ENCODE data around the gene C9orf43.
"Not testable (repeated sequence)": the region's sequence is repeated elsewhere in the genome, so short reads cannot be mapped to it uniquely, and the experiment has no call there.

The C9orf43 gene, protein sequence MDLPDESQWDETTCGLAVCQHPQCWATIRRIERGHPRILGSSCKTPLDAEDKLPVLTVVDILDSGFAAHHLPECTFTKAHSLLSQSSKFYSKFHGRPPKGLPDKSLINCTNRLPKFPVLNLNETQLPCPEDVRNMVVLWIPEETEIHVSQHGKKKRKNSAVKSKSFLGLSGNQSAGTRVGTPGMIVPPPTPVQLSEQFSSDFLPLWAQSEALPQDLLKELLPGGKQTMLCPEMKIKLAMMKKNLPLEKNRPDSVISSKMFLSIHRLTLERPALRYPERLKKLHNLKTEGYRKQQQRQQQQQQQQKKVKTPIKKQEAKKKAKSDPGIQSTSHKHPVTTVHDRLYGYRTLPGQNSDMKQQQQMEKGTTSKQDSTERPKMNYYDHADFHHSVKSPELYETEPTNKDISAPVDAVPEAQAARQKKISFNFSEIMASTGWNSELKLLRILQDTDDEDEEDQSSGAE

GRCh38 chr9:113410207-113410864 is at the start of gene C9orf43, which contains the start of gene POLE3:
Gene C9orf43, plus strand, starts transcription at chr9:113410747. Its CDS starts 2,747 bp downstream, at chr9:113413494.
Gene POLE3, minus strand, starts transcription at chr9:113410675. Its CDS starts 382 bp downstream, at chr9:113410293.
- peak; percentile 88 for DNase-seq (ENCODE audit: low read depth in 2 of 2, low spot score in 1 of 2)

- DNase-seq (ENCODE audit: low read depth in 2 of 2, low spot score in 1 of 2), result no peak
These were observed 49.1 kb upstream of the C9orf43 start for GRCh38 chr9:113361304-113362018.

- no peak for DNase-seq (ENCODE audit: low read depth in 2 of 2, low spot score in 1 of 2)
These were observed 47.2 kb upstream of the C9orf43 start for GRCh38 chr9:113363336-113363735.

DNA sequence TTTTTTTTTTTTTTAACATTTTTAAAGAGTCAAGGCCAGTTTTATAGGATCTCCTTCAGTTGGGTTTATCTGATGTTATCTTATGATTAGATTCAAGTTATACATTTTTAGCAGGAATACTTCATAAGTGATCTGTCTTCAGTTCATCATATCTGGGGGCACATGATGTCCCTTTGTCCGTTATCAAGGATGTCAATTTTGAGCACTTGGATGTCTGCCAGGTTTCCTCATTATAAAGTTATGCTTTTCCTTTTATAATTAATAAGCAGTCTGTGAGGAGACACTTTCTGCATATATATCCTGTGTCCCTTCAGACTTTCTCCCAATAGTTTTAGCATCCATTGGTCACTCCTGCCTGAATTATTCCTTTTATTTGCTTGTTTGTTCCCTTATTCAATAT is 45.6 kb upstream of the C9orf43 start:
- DNase-seq (ENCODE audit: low read depth in 2 of 2, low spot score in 1 of 2), result no peak

DNA sequence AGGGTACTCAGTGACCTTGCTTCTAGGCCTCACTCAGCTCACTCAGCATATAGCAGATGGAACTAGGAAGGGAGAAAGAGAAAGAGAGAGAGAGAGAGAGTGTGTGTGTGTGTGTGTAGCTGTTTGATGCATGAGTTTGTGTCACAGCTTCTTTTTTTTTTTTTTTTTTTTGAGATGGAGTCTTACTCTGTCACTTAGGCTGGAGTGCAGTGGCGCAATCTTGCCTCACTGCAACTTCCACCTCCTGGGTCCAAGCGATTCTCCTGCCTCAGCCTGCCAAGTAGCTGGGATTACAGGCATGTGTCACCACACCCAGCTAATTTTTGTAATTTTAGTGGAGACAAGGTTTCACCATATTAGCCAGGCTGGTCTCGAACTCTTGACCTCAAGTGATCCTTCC is 44.9 kb upstream of the C9orf43 start:
- DNase-seq (ENCODE audit: low read depth in 2 of 2, low spot score in 1 of 2), result not testable (repeated sequence)

DNA sequence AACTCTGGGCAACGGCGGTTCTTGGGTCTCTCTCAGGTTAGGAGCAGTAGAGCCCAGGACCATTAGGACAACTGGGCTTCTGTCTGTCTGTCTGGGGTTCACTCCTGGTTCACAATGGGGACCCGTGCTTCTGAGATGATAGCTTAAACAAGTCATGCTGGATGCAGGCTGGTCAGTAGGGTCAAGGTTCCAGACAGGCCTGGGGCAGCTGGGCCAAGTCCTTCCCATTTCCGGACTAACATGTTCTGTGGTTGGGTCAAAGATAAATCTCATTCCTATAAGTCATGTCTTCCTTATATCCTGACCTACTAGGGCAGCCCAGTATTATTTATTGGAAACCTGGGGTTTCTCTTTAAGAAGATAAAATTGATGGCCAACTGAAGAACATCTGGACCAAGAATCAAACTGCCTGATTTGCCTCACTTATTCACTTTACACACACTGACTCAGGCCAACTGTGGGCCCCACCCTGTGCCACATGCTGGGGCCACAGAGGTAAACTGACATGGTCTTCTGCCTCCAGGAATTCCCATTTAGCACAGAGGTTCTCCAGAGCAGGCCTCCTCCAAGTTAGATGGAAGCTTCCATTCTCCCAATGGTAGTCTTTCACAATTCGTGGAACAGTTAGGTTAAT is 42.1 kb upstream of the C9orf43 start:
- no peak for DNase-seq (ENCODE audit: low read depth in 2 of 2, low spot score in 1 of 2)

DNA sequence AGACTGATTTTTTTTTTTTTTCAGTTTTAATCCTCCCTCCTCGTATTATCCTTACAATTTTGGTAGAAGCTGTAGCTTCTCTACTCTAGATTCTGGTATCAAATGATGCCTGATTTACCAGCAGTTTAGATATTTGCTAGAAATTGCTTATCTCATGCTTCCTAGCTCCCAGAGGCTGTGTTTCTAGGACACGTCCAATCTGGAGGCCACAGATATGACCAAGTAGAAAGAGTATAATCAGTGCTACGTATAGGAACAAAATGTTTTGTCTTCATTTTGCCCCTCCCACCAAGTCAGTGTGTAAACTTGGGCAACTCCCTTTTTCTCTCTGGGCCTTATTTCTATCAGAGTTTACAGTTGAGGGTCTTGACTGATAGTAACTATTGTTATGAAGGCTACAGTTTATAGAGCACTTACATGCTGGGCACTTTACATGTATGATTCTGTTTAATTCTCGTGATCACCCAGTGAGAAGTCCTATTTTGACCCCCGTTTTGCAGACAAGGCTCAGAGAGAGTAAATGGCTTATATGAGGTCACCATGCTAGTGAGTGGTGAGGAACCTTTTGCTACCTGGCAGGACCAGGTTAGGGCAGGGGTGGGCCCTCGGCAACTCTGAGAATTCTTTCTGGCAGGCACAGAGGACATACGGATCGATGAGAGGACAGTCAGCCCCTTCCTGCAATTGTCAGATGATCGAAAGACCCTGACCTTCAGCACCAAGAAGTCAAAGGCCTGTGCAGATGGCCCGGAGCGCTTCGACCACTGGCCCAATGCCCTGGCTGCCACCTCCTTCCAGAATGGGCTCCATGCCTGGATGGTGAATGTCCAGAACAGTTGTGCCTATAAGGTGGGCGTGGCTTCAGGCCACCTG is 41.3 kb upstream of the C9orf43 start:
- DNase-seq (ENCODE audit: low read depth in 2 of 2, low spot score in 1 of 2), result no peak

DNA sequence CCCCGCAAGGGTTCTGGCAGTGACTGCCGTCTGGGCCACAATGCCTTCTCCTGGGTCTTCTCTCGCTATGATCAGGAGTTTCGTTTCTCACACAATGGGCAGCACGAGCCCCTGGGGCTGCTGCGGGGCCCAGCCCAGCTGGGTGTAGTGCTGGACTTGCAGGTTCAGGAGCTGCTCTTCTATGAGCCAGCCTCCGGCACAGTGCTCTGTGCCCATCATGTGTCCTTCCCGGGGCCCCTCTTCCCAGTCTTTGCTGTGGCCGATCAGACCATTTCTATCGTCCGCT is 40.7 kb upstream of the C9orf43 start:
- DNase-seq (ENCODE audit: low read depth in 2 of 2, low spot score in 1 of 2), result no peak

GRCh38 chr9:113370806-113371325 is 39.7 kb upstream of the C9orf43 start:
- DNase-seq (ENCODE audit: low read depth in 2 of 2, low spot score in 1 of 2), result no peak

- no peak for DNase-seq (ENCODE audit: low read depth in 2 of 2, low spot score in 1 of 2)
These were observed 38.5 kb upstream of the C9orf43 start for GRCh38 chr9:113372059-113372458.

- DNase-seq (ENCODE audit: low read depth in 2 of 2, low spot score in 1 of 2), result no peak
These were observed 37.3 kb upstream of the C9orf43 start for GRCh38 chr9:113373256-113373655.

DNA sequence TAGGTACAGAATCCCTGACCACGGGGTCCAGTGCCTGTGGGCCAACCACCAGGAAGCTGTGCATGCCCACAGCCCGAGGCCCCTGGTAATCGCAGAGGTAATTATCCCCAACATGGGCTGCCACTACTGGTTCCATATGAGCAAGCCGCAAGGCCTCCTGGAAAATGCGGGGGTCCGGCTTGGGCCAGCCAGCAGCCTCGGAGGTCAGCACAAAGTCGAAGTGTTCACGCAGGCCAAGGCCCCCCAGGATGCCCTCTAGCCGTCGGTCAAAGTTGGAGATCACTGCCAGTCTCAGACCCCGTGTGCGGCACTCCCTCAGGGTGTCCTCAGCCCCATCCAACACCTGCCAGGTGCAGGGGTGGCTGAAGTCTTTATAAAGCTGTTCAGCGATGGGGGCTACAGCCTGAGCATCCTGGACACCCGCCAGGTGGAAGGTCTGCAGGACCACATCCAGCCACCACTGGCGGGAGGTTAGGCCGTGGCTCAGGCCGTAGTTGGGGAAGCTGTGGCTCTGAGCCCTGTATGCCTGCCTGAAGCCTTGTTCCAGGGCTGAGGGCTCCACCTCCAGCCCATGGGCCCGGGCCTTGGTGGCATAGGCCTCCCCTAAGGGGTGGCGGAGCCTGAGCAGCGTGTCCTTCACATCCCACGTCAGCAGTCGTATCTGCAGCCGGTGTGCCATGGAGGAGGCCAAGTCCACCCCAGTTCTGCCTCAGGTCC is 36.7 kb upstream of the C9orf43 start:
- DNase-seq (ENCODE audit: low read depth in 2 of 2, low spot score in 1 of 2), result no peak

DNA sequence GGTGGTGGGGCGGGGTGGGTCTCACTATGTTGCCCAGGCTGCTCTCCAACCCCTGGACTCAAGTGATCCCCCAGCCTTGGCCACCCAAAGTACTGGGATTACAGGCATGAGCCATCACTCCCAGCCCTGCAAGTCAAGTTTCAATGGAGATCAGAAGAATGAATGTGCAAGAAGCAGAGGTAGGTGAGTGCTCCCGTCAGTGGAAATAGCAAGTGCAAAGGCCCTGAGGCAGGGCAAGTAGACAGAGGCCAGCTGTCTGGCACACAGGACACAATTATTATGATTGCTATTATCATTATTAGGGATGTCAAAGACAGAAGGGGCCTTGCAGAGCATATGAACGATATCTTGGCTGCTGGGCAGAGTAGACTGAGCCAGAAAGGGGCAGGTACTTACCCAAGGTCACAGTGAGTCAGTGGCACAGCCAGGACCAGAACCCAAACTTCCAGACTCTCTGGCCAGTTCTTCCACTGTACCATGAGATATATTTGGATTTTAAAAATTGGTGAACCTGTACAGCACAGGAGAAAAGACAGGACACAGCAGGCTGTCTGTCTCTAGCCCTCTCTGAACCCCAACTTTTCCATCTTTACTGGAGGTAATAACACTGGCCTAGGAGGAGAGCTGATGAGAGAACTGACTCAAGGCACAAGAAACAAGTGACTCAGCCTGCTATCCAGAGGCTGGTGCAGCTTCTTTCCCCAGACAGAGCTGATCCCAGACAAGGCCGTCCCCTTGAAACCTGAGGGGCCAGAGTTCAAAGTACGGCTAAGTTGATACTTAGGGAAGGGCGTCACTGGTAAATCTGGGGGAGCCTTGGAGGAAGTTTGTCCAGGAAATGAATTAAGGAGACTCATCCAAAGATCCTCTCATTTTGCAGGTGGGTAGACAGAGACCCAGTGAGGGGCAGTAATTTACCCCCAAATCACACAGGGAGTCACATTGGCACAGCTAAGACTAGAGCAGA is 35.2 kb upstream of the C9orf43 start:
- DNase-seq (ENCODE audit: low read depth in 2 of 2, low spot score in 1 of 2), result no peak

- DNase-seq (ENCODE audit: low read depth in 2 of 2, low spot score in 1 of 2), result peak; percentile 54 to 64
These were observed 33.6 kb upstream of the C9orf43 start, which contains the start of gene HDHD3 for GRCh38 chr9:113376634-113377567. Gene HDHD3, minus strand, starts transcription at chr9:113376986. Its CDS starts 2,632 bp downstream, at chr9:113374354.

GRCh38 chr9:113379094-113379828 is 31.3 kb upstream of the C9orf43 start:
- DNase-seq (ENCODE audit: low read depth in 2 of 2, low spot score in 1 of 2), result not testable (repeated sequence)

- DNase-seq (ENCODE audit: low read depth in 2 of 2, low spot score in 1 of 2), result not testable (repeated sequence)
These were observed 30.7 kb upstream of the C9orf43 start for GRCh38 chr9:113379829-113380210.

Data from stimulated activated CD8-positive, alpha-beta memory T cell treated with anti-CD3 and anti-CD28 coated beads, Interleukin-4, amount 100 ng/mL, for 1 hour (primary cell).